Suprapubic skin (tissue), 4 donors: ENCODE measurements around the gene LPIN1.

ENCODE experiments used
- POLR2A ChIP-seq, 2 donors: fragments of 450-650 bp; IDR thresholded peaks; one replicate each; pipeline ENCODE4 v1.6.1; 2017; ENCODE audit warnings: antibody characterized with exemption in 2 of 2, mild to moderate bottlenecking in 2 of 2, moderate library complexity in 2 of 2
- POLR2AphosphoS5 ChIP-seq, 3 donors: sonication (generic); formaldehyde crosslinking; IDR thresholded peaks; one replicate each; pipeline ENCODE4 v1.6.1; 2017; ENCODE audit warnings: antibody characterized with exemption in 3 of 3

GRCh38 chr2:11743366-11743765 lies 3.1 kb upstream of the LPIN1 start:
- TF ChIP-seq POLR2AphosphoS5 (IDR thresholded peaks at IDR 0.05) (no peak), POLR2A (IDR thresholded peaks at IDR 0.05) (no peak)
